Choroid plexus epithelial cell (primary cell): Measurements from ENCODE around the gene RALGPS1.
"Not testable (repeated sequence)": the region's sequence is repeated elsewhere in the genome, so short reads cannot be mapped to it uniquely, and the experiment has no call there.

Experiments used
- DNase-seq: peaks from one replicate; pipeline ENCODE4 v3.0.0-alpha.2; 2010; ENCODE audit warnings: low read depth
- H3K4me3 ChIP-seq: 2 replicates; pipeline ENCODE4 v1.5.1; 2011; ENCODE audit warnings: low read depth, mild to moderate bottlenecking, control low read depth, low read length, moderate library complexity
- CTCF ChIP-seq: conservative IDR thresholded peaks from 2 replicates; pipeline ENCODE4 v1.5.1; 2011; ENCODE audit warnings: low read depth, mild to moderate bottlenecking, control low read depth, inconsistent platforms, low read length, moderate library complexity

The RALGPS1 gene

GRCh38 chr9:127170103-127170502, 255.5 kb downstream of the RALGPS1 start:
- no peak for DNase-seq
- H3K4me3 ChIP-seq, result no peak overlapping the region
- TF ChIP-seq CTCF, result no peak

GRCh38 chr9:127170652-127171051, 256.1 kb downstream of the RALGPS1 start:
- no peak for TF ChIP-seq CTCF
- H3K4me3 ChIP-seq, result no peak overlapping the region
- DNase-seq, result no peak

- not testable (repeated sequence) for H3K4me3 ChIP-seq, DNase-seq
Measured at GRCh38 chr9:127171348-127171747, 256.8 kb downstream of the RALGPS1 start.

GRCh38 chr9:127172066-127172707, 257.6 kb downstream of the RALGPS1 start:
- no peak for DNase-seq
- H3K4me3 ChIP-seq, result no peak overlapping the region
- no peak for TF ChIP-seq CTCF

GRCh38 chr9:127173063-127173462, 258.5 kb downstream of the RALGPS1 start:
- TF ChIP-seq CTCF, result no peak

GRCh38 chr9:127174386-127175318, 260.1 kb downstream of the RALGPS1 start:
- no peak for TF ChIP-seq CTCF
- DNase-seq, result no peak
- no peak overlapping the region for H3K4me3 ChIP-seq

More at GRCh38 chr9:127173063-127173462, 258.5 kb downstream of the RALGPS1 start:
- H3K4me3 ChIP-seq, result no peak overlapping the region
- DNase-seq, result no peak

- no peak for TF ChIP-seq CTCF
- no peak overlapping the region for H3K4me3 ChIP-seq
- no peak for DNase-seq
Measured at GRCh38 chr9:127175319-127175715, 260.7 kb downstream of the RALGPS1 start.
